Hepatocyte (in vitro differentiated cells): ENCODE results near the gene OPA3. TPM values are rescaled to one million over a fixed set of nuclear protein-coding genes. Genes with fewer than 3 reads are reported as not detected.

ENCODE experiments used
- DNase-seq: peaks from one replicate; pipeline ENCODE4 v3.0.0-alpha.2; 2016; ENCODE audit warnings: low spot score
- H2AFZ ChIP-seq: fragments of 200-600 bp; sonication (generic); 2 replicates; pipeline ENCODE4 v1.6.0; 2016; ENCODE audit warnings: antibody characterized with exemption, mild to moderate bottlenecking
- H3K27ac ChIP-seq: fragments of 200-600 bp; sonication (generic); 2 replicates; pipeline ENCODE4 v1.5.1; 2016; ENCODE audit warnings: mild to moderate bottlenecking
- H3K27me3 ChIP-seq: fragments of 200-600 bp; sonication (generic); 2 replicates; pipeline ENCODE4 v1.6.1; 2016
- H3K36me3 ChIP-seq: fragments of 200-600 bp; sonication (generic); replicated peaks from 2 replicates; pipeline ENCODE4 v1.5.1; 2016; ENCODE audit warnings: low read depth; ENCODE audit not compliant: insufficient read depth
- H3K4me1 ChIP-seq: fragments of 200-600 bp; sonication (generic); 2 replicates; pipeline ENCODE4 v1.5.1; 2016; ENCODE audit warnings: mild to moderate bottlenecking, moderate library complexity; ENCODE audit not compliant: insufficient read depth
- H3K4me2 ChIP-seq: fragments of 200-600 bp; sonication (generic); 2 replicates; pipeline ENCODE4 v1.6.0; 2016
- H3K4me3 ChIP-seq: fragments of 200-600 bp; sonication (generic); 2 replicates; pipeline ENCODE4 v1.5.1; 2016; ENCODE audit warnings: mild to moderate bottlenecking
- H3K79me2 ChIP-seq: fragments of 200-600 bp; sonication (generic); 2 replicates; pipeline ENCODE4 v1.6.0; 2017; ENCODE audit warnings: mild to moderate bottlenecking
- H3K9me2 ChIP-seq: fragments of 200-600 bp; sonication (generic); replicated peaks from 2 replicates; pipeline ENCODE4 v1.6.0; 2017; ENCODE audit warnings: mild to moderate bottlenecking; ENCODE audit not compliant: insufficient read depth
- H3K9me3 ChIP-seq: fragments of 200-600 bp; sonication (generic); 2 replicates; pipeline ENCODE4 v1.5.1; 2016; ENCODE audit warnings: low read depth, mild to moderate bottlenecking
- H4K20me1 ChIP-seq: fragments of 200-600 bp; sonication (generic); 2 replicates; pipeline ENCODE4 v1.6.0; 2016; ENCODE audit warnings: mild to moderate bottlenecking; ENCODE audit not compliant: insufficient read depth, poor library complexity, severe bottlenecking
- CTCF ChIP-seq: fragments of 200-600 bp; sonication (generic); IDR thresholded peaks from 2 replicates; pipeline ENCODE4 v1.5.1; 2016; ENCODE audit warnings: antibody characterized with exemption, mild to moderate bottlenecking; ENCODE audit not compliant: poor library complexity
- EZH2 ChIP-seq: fragments of 200-600 bp; sonication (generic); IDR thresholded peaks from 2 replicates; pipeline ENCODE4 v1.6.1; 2016; ENCODE audit warnings: antibody characterized with exemption, mild to moderate bottlenecking, borderline replicate concordance
- EZH2phosphoT487 ChIP-seq: fragments of 200-600 bp; sonication (generic); IDR thresholded peaks from one replicate; pipeline ENCODE4 v1.6.1; 2018; ENCODE audit warnings: antibody characterized with exemption, mild to moderate bottlenecking, low read depth, moderate library complexity; ENCODE audit not compliant: unreplicated experiment, severe bottlenecking
- WGBS: methylation state at CpG from one replicate; pipeline ENCODE4 v1.1.6; 2016; ENCODE audit warnings: low lambda C conversion rate; ENCODE audit errors: missing lambda C conversion rate; 5-methylcytosine and 5-hydroxymethylcytosine counted together
- polyA plus RNA-seq: library from polyadenylated mRNA; unstranded; fragments of >200 nt; fragmentation: Nextera tagmentation; extraction: Ambion mirVana; gene quantifications from 2 replicates; pipeline ENCODE4 v1.2.1, GENCODE V29; 2016
- total RNA-seq: library from RNA; depleted of rRNA; stranded (reverse); fragments of >200 nt; gene quantifications from 2 replicates; pipeline ENCODE4 v1.2.3, GENCODE V29; 2014

Gene OPA3
- total and polyA plus RNA-seq, 2 experiments from 2014 or later: 15.0 to 15.1 TPM

GRCh38 chr19:45553464-45553863, 31.1 kb downstream of the OPA3 start:
- no peaks in the 10 kb centered on the region for H3K36me3 ChIP-seq
- no peaks in the 10 kb centered on the region for H3K79me2 ChIP-seq
- peak; percentile 77 for DNase-seq
- H4K20me1 ChIP-seq: no peaks in the 10 kb centered on the region
- no peaks in the 10 kb centered on the region for H3K9me3 ChIP-seq
- 38% methylated on average over 30 of the region's 34 CpGs for WGBS
- H3K4me1 ChIP-seq: no peaks in the 10 kb centered on the region
- TF ChIP-seq EZH2phosphoT487 (no peak), CTCF (peak; percentile 38)
- no peaks in the 10 kb centered on the region for H3K27me3 ChIP-seq
- peak overlapping the region; percentile 56 for H3K4me2 ChIP-seq
- no peak overlapping the region for H3K4me3 ChIP-seq
- H3K27ac ChIP-seq: no peak overlapping the region
- H3K9me2 ChIP-seq: no peaks in the 10 kb centered on the region
- no peak overlapping the region for H2AFZ ChIP-seq

- H3K9me3 ChIP-seq: no peaks in the 10 kb centered on the region
- H3K27ac ChIP-seq: no peak overlapping the region
- no peak overlapping the region for H2AFZ ChIP-seq
- no peak for TF ChIP-seq EZH2
- TF ChIP-seq CTCF: no peak
- no peak for TF ChIP-seq EZH2phosphoT487
- no peaks in the 10 kb centered on the region for H3K4me1 ChIP-seq
- no peaks in the 10 kb centered on the region for H3K36me3 ChIP-seq
- no peak overlapping the region for H3K4me3 ChIP-seq
- no peak overlapping the region for H3K4me2 ChIP-seq
- 85% methylated on average over 9 of the region's 9 CpGs for WGBS
- H3K79me2 ChIP-seq: no peaks in the 10 kb centered on the region
- no peaks in the 10 kb centered on the region for H3K27me3 ChIP-seq
- H3K9me2 ChIP-seq: no peaks in the 10 kb centered on the region
- peak; percentile 49 for DNase-seq
- H4K20me1 ChIP-seq: no peaks in the 10 kb centered on the region
Measured at GRCh38 chr19:45547965-45548609, 36.5 kb downstream of the OPA3 start.

- TF ChIP-seq EZH2phosphoT487 (no peak), EZH2 (no peak), CTCF (no peak)
- H3K4me3 ChIP-seq: no peak overlapping the region
- H3K4me1 ChIP-seq: no peaks in the 10 kb centered on the region
- no peak overlapping the region for H3K4me2 ChIP-seq
- H3K27me3 ChIP-seq: no peaks in the 10 kb centered on the region
- no peaks in the 10 kb centered on the region for H3K79me2 ChIP-seq
- H3K9me2 ChIP-seq: no peaks in the 10 kb centered on the region
- no peak overlapping the region for H2AFZ ChIP-seq
- H4K20me1 ChIP-seq: no peaks in the 10 kb centered on the region
- DNase-seq: no peak
- H3K36me3 ChIP-seq: no peaks in the 10 kb centered on the region
- H3K9me3 ChIP-seq: no peaks in the 10 kb centered on the region
- 94% methylated on average over 10 of the region's 10 CpGs for WGBS
- H3K27ac ChIP-seq: no peak overlapping the region
Measured at GRCh38 chr19:45547211-45547770, 37.3 kb downstream of the OPA3 start.
